22Rv1 (cell line): ENCODE data around the gene TMEM50B.

ENCODE experiments used
- ZFX ChIP-seq: fragments of 450-650 bp; IDR thresholded peaks from 2 replicates; pipeline ENCODE4 v1.6.1; 2017; ENCODE audit warnings: antibody characterized with exemption, borderline replicate concordance
- TF ChIP-seq, protein P1 (sequence below): fragments of 450-650 bp; IDR thresholded peaks from 2 replicates; pipeline ENCODE4 v1.5.1; 2017; ENCODE audit warnings: mild to moderate bottlenecking

DNA sequence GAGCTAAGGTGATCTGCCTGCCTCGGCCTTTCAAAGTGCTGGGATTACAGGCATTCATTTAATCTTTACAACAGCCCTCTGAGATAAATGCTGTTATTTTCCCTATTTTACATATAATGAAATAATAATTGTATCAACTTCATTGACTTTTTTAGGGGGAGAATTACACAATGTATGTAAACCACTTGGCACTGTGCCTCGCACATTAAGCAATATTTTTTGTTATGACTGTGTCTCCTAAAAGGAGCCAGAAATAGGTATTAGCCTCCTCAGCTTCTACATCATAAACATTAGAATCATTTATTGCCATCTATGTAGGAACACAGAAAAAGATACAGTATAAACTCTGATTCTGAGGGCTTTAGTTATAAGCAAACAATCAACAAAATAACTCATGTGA, 12.8 kb upstream of the TMEM50B start:
- TF ChIP-seq, protein P1, sequence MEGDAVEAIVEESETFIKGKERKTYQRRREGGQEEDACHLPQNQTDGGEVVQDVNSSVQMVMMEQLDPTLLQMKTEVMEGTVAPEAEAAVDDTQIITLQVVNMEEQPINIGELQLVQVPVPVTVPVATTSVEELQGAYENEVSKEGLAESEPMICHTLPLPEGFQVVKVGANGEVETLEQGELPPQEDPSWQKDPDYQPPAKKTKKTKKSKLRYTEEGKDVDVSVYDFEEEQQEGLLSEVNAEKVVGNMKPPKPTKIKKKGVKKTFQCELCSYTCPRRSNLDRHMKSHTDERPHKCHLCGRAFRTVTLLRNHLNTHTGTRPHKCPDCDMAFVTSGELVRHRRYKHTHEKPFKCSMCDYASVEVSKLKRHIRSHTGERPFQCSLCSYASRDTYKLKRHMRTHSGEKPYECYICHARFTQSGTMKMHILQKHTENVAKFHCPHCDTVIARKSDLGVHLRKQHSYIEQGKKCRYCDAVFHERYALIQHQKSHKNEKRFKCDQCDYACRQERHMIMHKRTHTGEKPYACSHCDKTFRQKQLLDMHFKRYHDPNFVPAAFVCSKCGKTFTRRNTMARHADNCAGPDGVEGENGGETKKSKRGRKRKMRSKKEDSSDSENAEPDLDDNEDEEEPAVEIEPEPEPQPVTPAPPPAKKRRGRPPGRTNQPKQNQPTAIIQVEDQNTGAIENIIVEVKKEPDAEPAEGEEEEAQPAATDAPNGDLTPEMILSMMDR, result no peak
- no peak for TF ChIP-seq ZFX
